GM21367 (cell line): ENCODE data around the gene THAP5.
"Not testable (repeated sequence)": the region's sequence is repeated elsewhere in the genome, so short reads cannot be mapped to it uniquely, and the experiment has no call there.

Experiments
- ATAC-seq: cut with Tn5 transposase; IDR thresholded peaks from one replicate; pipeline ENCODE4 v1.9.1; 2021; ENCODE audit not compliant: unreplicated experiment

THAP5 gene

GRCh38 chr7:108585843-108586242 is 16.3 kb upstream of the THAP5 start:
- ATAC-seq = no peak

GRCh38 chr7:108584211-108584610 is 14.7 kb upstream of the THAP5 start:
- no peak for ATAC-seq

GRCh38 chr7:108581655-108582491 is 12.4 kb upstream of the THAP5 start:
- ATAC-seq = no peak

GRCh38 chr7:108580298-108580697 is 10.8 kb upstream of the THAP5 start:
- no peak for ATAC-seq

GRCh38 chr7:108578937-108579336 is 9.4 kb upstream of the THAP5 start:
- ATAC-seq = no peak

- ATAC-seq = no peak
These were observed 6.6 kb upstream of the THAP5 start for GRCh38 chr7:108576116-108576515.

DNA sequence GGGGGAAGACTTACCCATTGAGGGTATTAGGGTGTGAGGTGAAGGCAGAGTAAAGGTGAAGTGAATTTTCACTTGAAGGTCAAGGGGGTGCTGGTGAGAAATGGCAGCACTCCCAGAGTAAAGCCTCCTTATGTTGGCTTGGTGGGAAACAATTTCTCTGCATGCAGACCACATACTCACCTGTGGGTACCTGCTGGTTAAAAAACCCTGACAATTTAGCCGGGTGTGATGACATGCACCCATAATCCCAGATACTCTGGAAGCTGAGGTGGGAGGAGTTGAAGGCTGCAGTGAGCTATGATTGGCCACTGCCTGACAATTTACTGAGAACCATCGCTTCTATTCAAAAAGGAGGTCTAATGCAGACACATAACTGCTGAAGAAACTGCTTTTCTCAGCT is 5.7 kb upstream of the THAP5 start:
- no peak for ATAC-seq

DNA sequence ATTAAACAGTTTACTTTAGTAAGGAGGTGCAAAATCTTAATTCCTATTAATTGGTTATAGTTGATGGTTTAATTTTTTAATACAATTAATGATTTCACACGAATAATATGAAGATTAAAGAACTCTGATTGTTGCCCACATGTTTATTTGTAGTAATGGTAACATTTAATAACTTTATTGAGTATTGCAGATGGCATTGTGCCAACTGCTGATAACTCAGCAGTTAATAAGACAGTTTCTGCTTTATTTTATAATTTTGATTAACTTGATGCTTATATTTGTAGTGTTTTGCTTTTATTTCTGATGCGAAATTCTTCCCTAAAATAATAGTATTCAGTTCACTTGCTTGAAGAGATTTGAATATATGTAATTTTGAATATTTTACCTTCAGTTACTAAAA is 3.0 kb upstream of the THAP5 start:
- ATAC-seq = no peak

- peak; percentile 27 for ATAC-seq
These were observed 745 bp upstream of the THAP5 start for GRCh38 chr7:108570146-108570755.

DNA sequence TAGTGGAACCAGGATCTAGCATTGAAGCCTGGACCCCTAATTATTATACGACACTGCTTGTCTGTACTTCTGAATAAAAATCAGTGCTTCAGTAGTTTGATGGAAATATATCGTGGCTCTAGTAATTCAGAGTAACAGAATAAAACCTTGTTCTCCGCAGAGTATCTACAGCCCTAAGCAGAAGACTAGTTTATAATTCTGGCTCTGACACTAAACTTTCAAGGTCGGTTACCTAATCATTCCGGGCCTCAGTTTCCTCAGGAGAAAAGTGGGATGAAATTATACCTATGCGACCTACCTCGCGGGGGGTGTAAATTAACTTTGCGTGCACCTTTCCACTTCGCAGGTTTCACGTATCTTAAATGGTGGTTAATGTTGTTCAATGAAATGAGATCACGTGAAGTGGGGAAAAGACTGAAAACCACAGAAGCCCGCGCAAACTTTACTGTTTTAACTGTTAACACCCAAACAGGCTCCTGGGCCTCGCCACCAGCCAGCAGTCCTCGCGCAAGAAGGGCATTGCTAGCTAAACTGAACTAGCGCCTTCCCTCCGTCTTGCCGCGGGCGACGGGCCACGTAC is 615 bp downstream of the THAP5 start:
- no peak for ATAC-seq

- no peak for ATAC-seq
These were observed 3.5 kb downstream of the THAP5 start for GRCh38 chr7:108565987-108566386.

DNA sequence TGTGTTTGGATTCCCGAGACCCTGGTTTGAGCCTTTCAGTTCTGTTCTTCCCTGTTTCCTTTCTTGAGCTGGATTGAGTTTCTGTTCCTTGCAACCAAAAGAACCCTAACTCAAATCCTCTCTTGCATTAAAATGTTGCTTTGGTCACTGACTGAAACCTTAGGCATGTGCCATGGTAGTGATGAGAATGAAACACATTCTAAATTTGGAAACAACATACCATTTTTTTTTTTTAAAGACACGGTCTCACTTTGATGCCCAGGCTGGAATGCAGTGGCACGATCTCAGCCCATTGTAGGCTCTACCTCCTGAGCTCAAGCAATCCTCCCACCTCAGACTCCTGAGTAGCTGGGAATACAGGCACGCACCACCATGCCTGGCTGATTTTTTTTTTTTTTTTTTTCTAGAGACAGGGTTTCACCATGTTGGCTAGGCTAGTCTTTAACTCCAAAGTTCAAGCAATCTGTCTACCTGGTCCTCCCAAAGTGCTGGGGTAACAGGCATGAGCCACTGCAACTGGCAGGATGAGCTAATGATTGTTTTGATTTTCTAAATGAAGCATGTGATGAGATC is 8.4 kb downstream of the THAP5 start:
- no peak for ATAC-seq

GRCh38 chr7:108559253-108559652 is 10.3 kb downstream of the THAP5 start:
- no peak for ATAC-seq

- no peak for ATAC-seq
These were observed 11.9 kb downstream of the THAP5 start for GRCh38 chr7:108557617-108558016.

- ATAC-seq = no peak
These were observed 12.3 kb downstream of the THAP5 start for GRCh38 chr7:108557191-108557590.

GRCh38 chr7:108556665-108557064 is 12.8 kb downstream of the THAP5 start:
- ATAC-seq = not testable (repeated sequence)

DNA sequence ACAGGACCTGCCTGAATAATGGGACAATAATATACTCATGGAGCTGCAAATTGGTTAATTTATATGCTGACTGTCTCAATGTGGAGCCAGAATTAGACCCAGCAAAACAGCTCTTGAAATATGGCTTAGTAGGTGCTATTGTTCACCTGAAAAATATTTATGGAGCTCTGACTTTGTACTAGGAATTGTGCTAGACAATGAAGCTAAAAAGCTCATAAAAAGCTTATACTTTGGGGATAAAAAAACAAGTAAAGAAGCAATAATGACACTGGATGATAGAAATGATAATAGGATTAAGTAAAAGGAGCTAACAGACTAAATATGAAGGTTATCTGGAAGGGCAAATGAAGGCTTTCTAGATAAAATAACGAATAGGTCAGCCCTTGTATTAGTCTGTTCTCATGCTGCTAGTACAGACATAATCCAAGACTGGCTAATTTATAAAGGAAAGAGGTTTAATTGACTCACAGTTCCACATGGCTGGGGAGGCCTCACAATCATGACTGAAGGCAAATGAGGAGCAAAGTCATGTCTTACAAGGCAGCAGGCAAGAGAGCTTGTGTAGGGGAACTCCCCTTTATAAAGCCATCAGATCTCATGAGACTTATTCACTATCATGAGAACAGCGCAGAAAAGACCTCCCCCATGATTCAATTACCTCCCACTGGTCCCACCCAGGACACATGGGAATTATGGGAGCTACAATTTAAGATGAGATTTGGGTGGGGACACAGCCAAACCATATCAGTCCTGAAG is 21.2 kb downstream of the THAP5 start:
- not testable (repeated sequence) for ATAC-seq

DNA sequence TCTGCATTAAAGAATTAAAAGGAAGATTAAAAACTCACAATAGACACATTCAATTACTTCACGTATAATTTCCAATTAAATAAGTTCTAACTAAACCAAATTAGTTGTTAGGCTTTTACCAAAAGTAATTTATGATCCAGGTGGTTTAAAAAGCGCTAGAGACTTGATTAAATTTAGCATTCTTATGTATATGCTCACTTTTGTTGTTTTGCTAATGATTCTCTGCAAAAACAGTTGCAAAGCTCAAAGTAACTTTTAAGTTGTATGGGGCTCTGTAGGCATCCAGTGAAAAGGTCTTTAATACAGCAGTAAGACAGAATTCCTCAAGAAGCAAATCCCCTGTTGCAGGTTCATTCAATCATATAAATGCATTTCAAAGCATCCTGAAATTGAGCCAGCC is 28.0 kb downstream of the THAP5 start:
- ATAC-seq = no peak

- ATAC-seq = not testable (repeated sequence)
These were observed 30.8 kb downstream of the THAP5 start for GRCh38 chr7:108538685-108539084.

GRCh38 chr7:108538236-108538635 is 31.3 kb downstream of the THAP5 start:
- not testable (repeated sequence) for ATAC-seq

GRCh38 chr7:108537229-108537628 is 32.3 kb downstream of the THAP5 start:
- no peak for ATAC-seq
